GM18951 (cell line): ENCODE results near the gene TP53.
"Not testable (repeated sequence)": the region's sequence is repeated elsewhere in the genome, so short reads cannot be mapped to it uniquely, and the experiment has no call there.

ENCODE experiments used
- POLR2A ChIP-seq: IDR thresholded peaks from 4 replicates; pipeline ENCODE4 v1.6.1; 2011; ENCODE audit warnings: mild to moderate bottlenecking; ENCODE audit not compliant: insufficient read length, insufficient read depth; ENCODE audit errors: extremely low read depth
- in situ Hi-C: fragments of 300-500 bp; cut with MboI; formaldehyde crosslinking; loops from one replicate; pipeline ENCODE4 v1.12.0; 2022; ENCODE audit warnings: low sequenced_read_pairs, mixed read lengths, inconsistent platforms; ENCODE audit not compliant: unreplicated experiment

TP53 gene

DNA sequence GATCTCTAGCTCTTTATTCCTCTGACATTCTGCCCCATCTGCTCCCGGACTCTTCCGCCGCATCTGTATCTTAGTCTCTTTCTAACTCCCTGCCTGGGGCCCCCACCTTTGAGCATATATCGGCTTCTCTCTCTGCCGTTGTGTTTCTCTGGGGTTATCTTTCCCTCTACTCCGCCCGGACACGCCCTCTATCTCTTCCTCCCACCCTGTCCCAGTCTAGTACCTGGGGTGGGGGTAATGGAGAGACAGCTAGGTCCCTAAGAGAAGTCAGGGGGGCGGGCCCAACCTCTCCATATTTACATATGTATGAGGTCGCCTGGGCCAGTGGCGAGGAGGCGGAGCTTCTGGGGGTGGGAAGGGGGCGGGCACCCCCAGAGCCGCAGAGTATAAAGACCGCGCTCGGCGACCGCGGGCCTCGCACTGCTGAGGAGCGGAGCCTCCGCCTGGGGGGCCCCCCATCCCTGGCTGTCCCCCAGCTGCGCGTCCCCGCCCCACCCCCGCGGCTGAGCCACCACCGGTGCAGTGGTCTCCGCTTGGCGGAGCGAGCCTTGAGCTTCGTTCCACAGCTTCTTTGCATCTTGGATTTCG lies 36.7 kb downstream of the TP53 start, which contains the start of gene ATP1B2:
ATP1B2 (plus strand) TSS at position 418 of the 588 bp plus-strand sequence. CDS start 593 bp downstream, outside the sequence.
- in situ Hi-C loops: no loop called here

GRCh38 chr17:7647018-7647417 lies 40.3 kb downstream of the TP53 start:
- TF ChIP-seq POLR2A: no peak
- in situ Hi-C loops: no loop called here

More for the DNA sequence above, 36.7 kb downstream of the TP53 start, which contains the start of gene ATP1B2:
- TF ChIP-seq POLR2A: no peak

- TF ChIP-seq POLR2A: no peak
- in situ Hi-C loops: no loop called here
Observed at GRCh38 chr17:7646457-7646856, 40.8 kb downstream of the TP53 start.

- in situ Hi-C loops: no loop called here
Observed at GRCh38 chr17:7644775-7645174, 42.5 kb downstream of the TP53 start.

GRCh38 chr17:7641635-7642034 lies 45.7 kb downstream of the TP53 start:
- in situ Hi-C loops: not testable (repeated sequence)

More at GRCh38 chr17:7644775-7645174, 42.5 kb downstream of the TP53 start:
- no peak for TF ChIP-seq POLR2A

DNA sequence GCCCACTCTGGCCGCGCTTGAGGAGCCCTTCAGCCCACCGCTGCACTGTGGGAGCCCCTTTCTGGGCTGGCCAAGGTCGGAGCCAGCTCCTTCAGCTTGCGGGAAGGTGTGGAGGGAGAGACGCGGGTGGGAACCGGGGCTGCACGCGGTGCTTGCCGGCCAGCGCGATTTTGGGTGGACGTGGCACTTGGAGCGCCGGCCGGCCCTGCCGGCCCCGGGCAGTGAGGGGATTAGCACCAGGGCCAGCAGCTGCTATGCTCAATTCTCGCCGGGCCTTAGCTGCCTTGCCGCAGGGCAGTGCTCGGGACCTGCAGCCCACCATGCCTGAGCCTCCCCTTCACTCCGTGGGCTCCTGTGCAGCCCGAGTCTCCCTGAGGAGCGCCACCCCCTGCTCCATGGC lies 46.5 kb downstream of the TP53 start:
- in situ Hi-C loops: no loop called here
- no peak for TF ChIP-seq POLR2A

DNA sequence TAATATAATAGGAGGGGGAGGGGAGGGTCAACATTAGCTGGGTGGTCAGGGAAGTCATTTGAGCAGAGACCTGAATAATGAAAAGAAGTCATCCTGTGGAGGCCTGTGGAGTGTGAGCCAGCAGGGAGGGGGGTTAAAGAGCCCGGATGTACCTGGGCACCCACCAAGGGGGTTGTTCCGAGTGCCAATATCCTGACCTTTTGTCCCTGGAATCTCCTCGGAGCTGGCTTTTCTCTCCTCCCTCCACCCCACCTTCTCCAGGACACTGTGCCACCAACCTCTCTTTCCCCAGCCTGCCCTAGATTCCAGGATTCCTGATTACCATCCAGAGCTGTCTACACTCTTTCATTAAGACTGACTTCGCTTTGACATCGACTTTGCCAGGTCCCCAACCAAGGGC lies 51.1 kb downstream of the TP53 start:
- in situ Hi-C loops: no loop called here
- TF ChIP-seq POLR2A: no peak

DNA sequence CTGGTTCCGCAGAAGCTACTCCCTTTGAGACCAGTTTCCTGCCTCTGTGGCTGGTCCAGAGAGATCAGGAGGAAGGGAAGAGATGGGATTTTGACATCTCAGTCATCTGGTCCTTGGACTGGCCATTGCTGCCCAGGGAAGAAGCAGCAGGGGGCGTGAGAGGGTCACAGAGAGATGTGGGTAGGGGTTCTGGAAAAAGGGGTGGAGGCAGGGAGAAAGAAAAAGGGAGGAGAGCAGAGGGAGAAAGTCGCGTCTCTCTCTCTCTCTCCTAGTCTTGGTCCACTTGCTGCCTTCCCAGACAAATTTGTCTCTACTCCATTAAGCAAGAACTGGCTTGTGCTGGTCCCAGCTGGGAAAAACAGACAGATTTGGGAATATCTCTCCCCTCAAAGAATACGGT lies 52.9 kb downstream of the TP53 start:
- in situ Hi-C loops: no loop called here
- TF ChIP-seq POLR2A: no peak

DNA sequence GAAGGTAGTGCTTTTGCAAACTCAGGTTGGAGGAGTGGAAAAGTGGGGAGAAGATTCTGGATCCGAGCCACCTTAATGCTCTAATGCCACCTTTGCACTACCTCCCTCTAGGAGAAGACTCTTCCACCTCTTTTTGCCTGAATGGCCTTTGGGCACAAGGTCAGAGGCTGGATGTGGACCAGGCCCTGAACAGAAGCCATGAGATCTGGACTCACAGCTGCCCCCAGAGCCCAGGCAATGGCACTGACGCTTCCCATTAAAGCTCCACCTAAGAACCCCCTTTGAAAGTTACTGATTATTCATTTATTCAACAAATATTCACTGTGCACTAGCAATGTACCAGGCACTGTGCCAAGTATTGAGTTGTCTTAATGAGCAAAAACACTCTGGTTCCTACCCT lies 54.2 kb downstream of the TP53 start:
- in situ Hi-C loops: no loop called here

DNA sequence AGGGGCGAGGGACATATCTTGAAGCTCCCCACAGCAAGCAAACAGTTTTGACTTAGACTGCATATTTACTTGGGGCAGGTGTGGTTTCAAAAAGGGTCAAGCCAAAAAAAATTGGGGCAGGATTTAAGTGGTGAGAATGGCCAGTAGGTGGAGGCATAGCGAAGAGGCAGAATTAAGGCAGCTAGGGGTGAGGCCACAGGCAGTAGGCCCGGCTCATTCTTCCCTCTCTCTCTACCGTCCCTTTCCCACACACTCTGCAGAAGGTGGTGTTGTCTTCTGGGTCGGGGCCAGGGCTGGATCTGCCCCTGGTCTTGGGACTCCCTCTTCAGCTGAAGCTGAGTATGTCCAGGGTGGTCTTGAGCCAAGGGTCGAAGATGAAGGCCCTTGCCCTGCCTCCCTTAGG lies 54.8 kb downstream of the TP53 start:
- TF ChIP-seq POLR2A: no peak
- in situ Hi-C loops: no loop called here

More for the DNA sequence above, 54.2 kb downstream of the TP53 start:
- no peak for TF ChIP-seq POLR2A

DNA sequence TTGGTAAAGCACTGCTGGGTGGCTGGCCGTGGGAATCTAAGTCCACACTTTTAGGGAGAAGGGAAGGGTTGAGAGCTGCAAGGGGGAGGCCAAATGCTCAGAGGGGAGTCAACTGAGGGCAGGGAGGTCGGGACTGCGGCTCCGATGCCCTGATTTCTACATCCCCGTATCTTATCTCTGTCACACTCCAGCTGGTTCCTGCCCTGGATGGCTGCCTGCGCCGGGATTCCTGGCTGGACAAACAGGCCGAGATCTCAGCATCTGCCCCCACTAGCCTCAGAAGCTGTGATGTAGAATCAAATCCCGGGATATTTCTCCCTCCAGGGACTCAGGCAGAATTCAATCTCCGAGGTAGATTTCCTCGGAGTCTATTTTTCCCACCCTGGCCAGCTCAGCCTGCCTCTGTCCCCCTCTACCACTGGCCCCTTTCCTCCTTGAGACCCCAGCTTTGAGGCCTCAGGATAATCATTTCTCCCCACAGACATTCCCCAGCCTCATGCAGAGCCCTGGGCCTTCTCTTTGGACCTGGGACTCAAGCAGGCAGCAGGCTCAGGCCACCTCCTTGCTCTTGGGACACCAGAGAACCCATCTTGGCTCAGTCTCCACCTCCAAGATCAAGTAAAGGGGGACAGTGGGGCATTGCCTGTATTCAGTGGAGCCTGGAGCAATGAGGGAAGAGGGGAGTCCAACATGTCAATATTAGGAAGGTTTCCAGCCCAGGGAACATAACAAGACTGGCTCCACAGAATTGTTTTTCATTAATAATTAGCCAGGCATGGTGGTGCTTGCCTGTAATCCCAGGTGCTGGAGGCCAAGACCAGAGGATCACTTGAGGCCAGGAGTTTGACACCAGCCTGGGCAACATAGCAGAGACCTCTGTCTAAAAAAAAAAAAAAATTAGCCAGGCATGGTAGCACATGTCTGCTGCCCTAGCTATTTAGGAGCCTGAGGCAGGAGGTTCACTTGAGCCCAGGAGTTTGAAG lies 55.6 kb downstream of the TP53 start:
- in situ Hi-C loops: no loop called here
- no peak for TF ChIP-seq POLR2A

GRCh38 chr17:7629939-7630571 lies 57.2 kb downstream of the TP53 start, which contains the start of gene SHBG:
SHBG (plus strand) TSS chr17:7630135; CDS start chr17:7630173, 38 bp downstream.
- no peak for TF ChIP-seq POLR2A
- in situ Hi-C loops: no loop called here
